GM12878 (cell line): Measurements from ENCODE around the gene NUTM2E.
"Not testable (repeated sequence)": the region's sequence is repeated elsewhere in the genome, so short reads cannot be mapped to it uniquely, and the experiment has no call there.

ENCODE experiments used
- ASH2L ChIP-seq: fragments of 300-600, 200-600 bp; sonication (generic); IDR thresholded peaks from 2 replicates; pipeline ENCODE4 v1.6.1; 2017; ENCODE audit warnings: low read depth, mild to moderate bottlenecking, borderline replicate concordance
- CEBPZ ChIP-seq: fragments of 150-350 bp; IDR thresholded peaks from 2 replicates; pipeline ENCODE4 v1.6.1; 2016; ENCODE audit warnings: low read depth, low read length
- RELA ChIP-seq: fragments of 450-650 bp; IDR thresholded peaks from 2 replicates; pipeline ENCODE4 v1.8.0; 2014; ENCODE audit warnings: borderline replicate concordance; ENCODE audit not compliant: partially characterized antibody
- SIN3A ChIP-seq: IDR thresholded peaks from 2 replicates; pipeline ENCODE4 v1.6.1; 2012; ENCODE audit warnings: low read depth, low read length, improper control_type of control experiment
- SMC3 ChIP-seq: IDR thresholded peaks from 2 replicates; pipeline ENCODE4 v1.6.1; 2011; ENCODE audit warnings: low read length, improper control_type of control experiment, borderline replicate concordance
- USF1 ChIP-seq: IDR thresholded peaks from 2 replicates; pipeline ENCODE4 v1.6.1; 2011; ENCODE audit warnings: borderline replicate concordance, low read depth, mild to moderate bottlenecking, moderate library complexity, mixed read lengths, low read length; ENCODE audit not compliant: insufficient read depth; ENCODE audit errors: extremely low read length
- TF ChIP-seq, protein P1 (sequence below): IDR thresholded peaks from 2 replicates; pipeline ENCODE4 v1.6.1; 2011; ENCODE audit warnings: low read depth, mild to moderate bottlenecking, low read length, moderate library complexity, borderline replicate concordance; ENCODE audit errors: extremely low read depth
- TF ChIP-seq, protein P2 (sequence below), 3 experiments: IDR thresholded peaks in 2 of 3; conservative IDR thresholded peaks in 1 of 3; 2 replicates each; pipeline ENCODE4 v1.5.1; 2011; ENCODE audit warnings: low read depth in 3 of 3, low read length in 3 of 3, mild to moderate bottlenecking in 3 of 3, control low read depth in 2 of 3, moderate library complexity in 2 of 3, inconsistent platforms in 1 of 3, mixed read lengths in 1 of 3; ENCODE audit not compliant: control insufficient read depth in 2 of 3, insufficient read depth in 1 of 3; ENCODE audit errors: extremely low read depth in 1 of 3

GRCh38 chr10:79866903-79867551 lies 40.5 kb downstream of the NUTM2E start:
- not testable (repeated sequence) for TF ChIP-seq RELA, ASH2L, USF1, SIN3A, SMC3, CEBPZ
- TF ChIP-seq, protein P1, sequence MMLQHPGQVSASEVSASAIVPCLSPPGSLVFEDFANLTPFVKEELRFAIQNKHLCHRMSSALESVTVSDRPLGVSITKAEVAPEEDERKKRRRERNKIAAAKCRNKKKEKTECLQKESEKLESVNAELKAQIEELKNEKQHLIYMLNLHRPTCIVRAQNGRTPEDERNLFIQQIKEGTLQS, result not testable (repeated sequence)
- TF ChIP-seq, protein P2, sequence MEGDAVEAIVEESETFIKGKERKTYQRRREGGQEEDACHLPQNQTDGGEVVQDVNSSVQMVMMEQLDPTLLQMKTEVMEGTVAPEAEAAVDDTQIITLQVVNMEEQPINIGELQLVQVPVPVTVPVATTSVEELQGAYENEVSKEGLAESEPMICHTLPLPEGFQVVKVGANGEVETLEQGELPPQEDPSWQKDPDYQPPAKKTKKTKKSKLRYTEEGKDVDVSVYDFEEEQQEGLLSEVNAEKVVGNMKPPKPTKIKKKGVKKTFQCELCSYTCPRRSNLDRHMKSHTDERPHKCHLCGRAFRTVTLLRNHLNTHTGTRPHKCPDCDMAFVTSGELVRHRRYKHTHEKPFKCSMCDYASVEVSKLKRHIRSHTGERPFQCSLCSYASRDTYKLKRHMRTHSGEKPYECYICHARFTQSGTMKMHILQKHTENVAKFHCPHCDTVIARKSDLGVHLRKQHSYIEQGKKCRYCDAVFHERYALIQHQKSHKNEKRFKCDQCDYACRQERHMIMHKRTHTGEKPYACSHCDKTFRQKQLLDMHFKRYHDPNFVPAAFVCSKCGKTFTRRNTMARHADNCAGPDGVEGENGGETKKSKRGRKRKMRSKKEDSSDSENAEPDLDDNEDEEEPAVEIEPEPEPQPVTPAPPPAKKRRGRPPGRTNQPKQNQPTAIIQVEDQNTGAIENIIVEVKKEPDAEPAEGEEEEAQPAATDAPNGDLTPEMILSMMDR (IDR thresholded peaks at IDR 0.05 in 2 of 3, conservative IDR thresholded peaks at IDR 0.05 in 1 of 3; ENCODE audit: control insufficient read depth in 2 of 3, extremely low read depth in 1 of 3, insufficient read depth in 1 of 3, low read depth in 3 of 3, low read length in 3 of 3), result not testable (repeated sequence)
